HUES48 (cell line): ENCODE data around the gene TAL2.
"Not testable (repeated sequence)": the region's sequence is repeated elsewhere in the genome, so short reads cannot be mapped to it uniquely, and the experiment has no call there.

ENCODE experiments used
- H3K27ac ChIP-seq: one replicate; pipeline ENCODE4 v1.7.0; 2013; ENCODE audit warnings: low read depth, low read length, inconsistent platforms
- H3K27me3 ChIP-seq: 2 replicates; pipeline ENCODE4 v1.6.1; 2013; ENCODE audit warnings: mild to moderate bottlenecking, low read length; ENCODE audit not compliant: control insufficient read depth, insufficient read depth
- H3K36me3 ChIP-seq: 2 replicates; pipeline ENCODE4 v1.6.1; 2013; ENCODE audit warnings: low read length; ENCODE audit not compliant: control insufficient read depth, insufficient read depth
- H3K4me1 ChIP-seq: 2 replicates; pipeline ENCODE4 v1.6.1; 2013; ENCODE audit warnings: mild to moderate bottlenecking, low read length; ENCODE audit not compliant: control insufficient read depth, insufficient read depth
- H3K4me3 ChIP-seq: 2 replicates; pipeline ENCODE4 v1.5.1; 2013; ENCODE audit warnings: mild to moderate bottlenecking, low read depth, low read length
- H3K9ac ChIP-seq: 2 replicates; pipeline ENCODE4 v1.6.1; 2013; ENCODE audit warnings: mild to moderate bottlenecking, low read depth, low read length, moderate library complexity
- H3K9me3 ChIP-seq: 2 replicates; pipeline ENCODE4 v1.6.1; 2013; ENCODE audit warnings: low read length; ENCODE audit not compliant: control insufficient read depth, insufficient read depth

Gene TAL2

DNA sequence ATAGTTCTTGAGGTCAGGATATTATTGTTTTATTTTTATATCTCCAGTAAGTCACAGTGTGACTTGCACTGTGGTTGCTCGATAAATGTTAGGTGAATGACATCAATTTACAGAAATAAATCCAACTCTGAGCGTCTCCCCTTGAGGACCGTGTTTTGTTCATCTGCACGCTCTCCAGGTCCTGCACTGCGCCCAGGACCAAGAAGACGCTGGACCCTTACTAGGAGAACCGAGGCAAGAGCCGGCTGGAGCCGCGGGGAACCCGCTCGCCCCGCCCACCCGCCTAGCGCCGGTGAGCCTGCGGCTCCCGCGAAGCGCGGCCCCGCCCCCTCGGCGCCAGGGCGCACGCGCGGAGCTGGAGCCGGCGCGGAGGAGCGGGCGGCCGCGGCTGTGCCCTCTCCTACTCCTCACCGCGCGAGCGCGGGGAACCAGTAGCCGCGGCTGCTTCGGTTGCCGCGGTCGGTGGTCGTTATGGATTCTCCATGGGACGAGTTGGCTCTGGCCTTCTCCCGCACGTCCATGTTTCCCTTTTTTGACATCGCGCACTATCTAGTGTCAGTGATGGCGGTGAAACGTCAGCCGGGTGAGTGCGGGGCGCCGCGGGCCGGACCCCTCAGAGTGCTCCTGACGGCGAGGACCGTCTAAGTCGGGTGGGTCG lies 32.1 kb downstream of the TAL2 start, which contains the start of gene TMEM38B:
Gene TMEM38B, plus strand, starts transcription at position 352 of the 658 bp plus-strand sequence. Its CDS starts 120 bp downstream, at position 472.
- Histone ChIP-seq H3K27me3 (peaks cover 42% of the 10 kb centered on the region), H3K4me1 (peaks cover 12% of the 10 kb centered on the region), H3K9me3 (no peaks in the 10 kb centered on the region), H3K9ac (no peak within 1 kb of the TSS), H3K27ac (no peak within 1 kb of the TSS), H3K36me3 (no peaks in the 10 kb centered on the region), H3K4me3 (peak within 1 kb of the TSS; percentile 96)

DNA sequence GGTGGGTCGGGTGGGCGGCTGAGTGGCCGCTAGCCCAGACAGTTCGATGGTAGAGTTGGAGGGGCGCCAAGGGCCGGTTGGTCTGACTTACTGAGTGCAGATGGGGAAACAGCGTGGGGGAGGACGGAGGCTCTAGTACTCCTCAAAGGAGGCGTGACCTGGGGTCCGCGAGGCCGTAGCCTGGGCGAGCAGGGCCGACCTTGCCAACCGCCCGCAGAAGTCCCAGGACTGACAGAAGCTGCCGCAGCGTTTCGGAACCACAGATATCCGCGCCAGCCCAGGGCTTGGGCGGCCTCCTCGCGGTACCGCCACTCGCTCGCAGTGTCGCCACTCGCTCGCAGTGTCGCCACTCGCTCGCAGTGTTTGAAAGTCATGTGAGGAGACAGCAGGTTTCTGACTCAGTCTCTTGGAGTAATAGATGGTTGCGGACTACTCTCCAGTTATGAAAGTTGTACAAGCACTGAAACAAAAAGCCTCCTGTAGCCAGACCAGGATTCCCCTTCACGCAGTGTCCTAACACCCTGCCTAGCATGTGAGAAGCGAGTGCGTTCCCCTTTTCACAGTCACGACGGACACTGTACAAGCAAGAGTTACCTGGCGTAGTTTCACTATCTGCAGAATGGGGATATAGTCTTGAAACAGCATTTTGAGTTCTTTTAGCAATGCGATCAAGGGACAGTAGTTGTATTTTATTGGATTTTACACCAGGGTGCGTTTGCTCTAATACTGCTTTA lies 32.8 kb downstream of the TAL2 start:
- Histone ChIP-seq H3K27me3 (peaks cover 42% of the 10 kb centered on the region), H3K4me1 (peaks cover 12% of the 10 kb centered on the region)

DNA sequence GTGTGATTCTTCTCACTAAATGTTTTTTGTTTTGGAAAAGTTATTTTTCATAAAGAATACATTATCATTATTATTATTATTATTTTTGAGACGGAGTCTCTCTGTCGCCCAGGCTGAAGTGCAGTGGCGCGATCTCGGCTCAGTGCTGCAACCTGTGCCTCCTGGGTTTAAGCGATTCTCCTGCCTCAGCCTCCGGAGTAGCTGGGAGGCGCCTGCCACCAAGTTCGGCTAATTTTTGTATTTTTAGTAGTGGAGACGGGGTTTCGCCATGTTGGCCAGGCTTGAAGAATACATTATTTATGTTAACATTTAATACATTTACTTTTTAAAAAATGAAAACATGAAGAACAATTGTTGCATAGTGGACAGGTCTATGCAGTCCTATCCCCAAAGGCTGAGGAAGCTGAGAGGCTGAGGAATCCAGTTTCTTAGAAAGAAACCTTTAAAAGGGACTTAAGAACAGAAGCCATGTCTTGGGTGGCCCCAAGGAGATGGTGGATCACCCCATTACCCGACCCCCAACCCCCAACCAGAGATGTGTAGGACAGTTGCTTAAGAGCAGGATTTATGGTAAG lies 34.0 kb downstream of the TAL2 start:
- no peak overlapping the region for H3K27ac ChIP-seq
- H3K27me3 ChIP-seq: peaks cover 42% of the 10 kb centered on the region
- peaks cover 12% of the 10 kb centered on the region for H3K4me1 ChIP-seq
- no peaks in the 10 kb centered on the region for H3K9me3 ChIP-seq
- H3K9ac ChIP-seq: no peak overlapping the region
- no peak overlapping the region for H3K4me3 ChIP-seq
- no peaks in the 10 kb centered on the region for H3K36me3 ChIP-seq

More for the DNA sequence above, 32.8 kb downstream of the TAL2 start:
- peak overlapping the region; percentile 96 for H3K4me3 ChIP-seq
- no peak overlapping the region for H3K9ac ChIP-seq
- H3K36me3 ChIP-seq: no peaks in the 10 kb centered on the region
- H3K27ac ChIP-seq: no peak overlapping the region
- no peaks in the 10 kb centered on the region for H3K9me3 ChIP-seq

DNA sequence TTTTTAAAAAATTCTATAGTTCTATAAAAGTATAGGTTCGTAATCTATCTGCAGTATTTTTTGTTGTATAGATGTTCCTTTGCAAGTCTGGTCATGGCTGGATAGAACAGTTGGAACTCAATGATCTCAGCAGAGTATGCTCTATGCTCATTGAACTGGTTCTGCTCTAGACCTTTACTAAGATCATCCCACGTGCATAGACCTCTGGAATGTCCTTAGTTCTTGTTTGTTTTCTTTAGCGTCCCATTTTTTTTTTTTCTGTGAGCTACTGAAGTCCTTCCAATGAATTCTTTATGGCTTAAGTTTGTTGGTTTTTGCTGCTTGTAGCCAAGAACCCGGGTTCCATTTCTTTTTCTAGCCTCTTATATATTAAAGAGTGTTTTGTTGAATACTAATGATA lies 35.6 kb downstream of the TAL2 start:
- Histone ChIP-seq H3K4me1 (peaks cover 12% of the 10 kb centered on the region), H3K9ac (no peak overlapping the region), H3K9me3 (no peaks in the 10 kb centered on the region), H3K36me3 (no peaks in the 10 kb centered on the region), H3K27ac (no peak overlapping the region), H3K27me3 (peaks cover 32% of the 10 kb centered on the region), H3K4me3 (no peak overlapping the region)

- H3K9me3 ChIP-seq: no peaks in the 10 kb centered on the region
- H3K9ac ChIP-seq: no peak overlapping the region
- H3K27ac ChIP-seq: no peak overlapping the region
- peaks cover 27% of the 10 kb centered on the region for H3K27me3 ChIP-seq
- no peak overlapping the region for H3K4me3 ChIP-seq
- H3K4me1 ChIP-seq: peaks cover 12% of the 10 kb centered on the region
- no peaks in the 10 kb centered on the region for H3K36me3 ChIP-seq
These were observed 36.2 kb downstream of the TAL2 start for GRCh38 chr9:105698348-105698870.

GRCh38 chr9:105700668-105701067 lies 38.4 kb downstream of the TAL2 start:
- no peaks in the 10 kb centered on the region; the same call in 1 of the 2 replicates for H3K4me1 ChIP-seq
- H3K9ac ChIP-seq: no peak overlapping the region
- no peaks in the 10 kb centered on the region for H3K36me3 ChIP-seq
- no peak overlapping the region for H3K4me3 ChIP-seq
- H3K9me3 ChIP-seq: no peaks in the 10 kb centered on the region
- H3K27me3 ChIP-seq: peaks cover 10% of the 10 kb centered on the region
- H3K27ac ChIP-seq: no peak overlapping the region

- Histone ChIP-seq H3K4me1 (no peaks in the 10 kb centered on the region), H3K9me3 (no peaks in the 10 kb centered on the region), H3K4me3 (no peak overlapping the region), H3K9ac (no peak overlapping the region), H3K36me3 (no peaks in the 10 kb centered on the region), H3K27ac (no peak overlapping the region), H3K27me3 (peaks cover 5% of the 10 kb centered on the region)
These were observed 38.9 kb downstream of the TAL2 start for GRCh38 chr9:105701145-105701544.

- no peaks in the 10 kb centered on the region for H3K9me3 ChIP-seq
- no peaks in the 10 kb centered on the region for H3K4me1 ChIP-seq
- no peak overlapping the region for H3K4me3 ChIP-seq
- no peak overlapping the region for H3K27ac ChIP-seq
- H3K36me3 ChIP-seq: no peaks in the 10 kb centered on the region
- no peaks in the 10 kb centered on the region for H3K27me3 ChIP-seq
- no peak overlapping the region for H3K9ac ChIP-seq
These were observed 40.0 kb downstream of the TAL2 start for GRCh38 chr9:105702207-105702606.

DNA sequence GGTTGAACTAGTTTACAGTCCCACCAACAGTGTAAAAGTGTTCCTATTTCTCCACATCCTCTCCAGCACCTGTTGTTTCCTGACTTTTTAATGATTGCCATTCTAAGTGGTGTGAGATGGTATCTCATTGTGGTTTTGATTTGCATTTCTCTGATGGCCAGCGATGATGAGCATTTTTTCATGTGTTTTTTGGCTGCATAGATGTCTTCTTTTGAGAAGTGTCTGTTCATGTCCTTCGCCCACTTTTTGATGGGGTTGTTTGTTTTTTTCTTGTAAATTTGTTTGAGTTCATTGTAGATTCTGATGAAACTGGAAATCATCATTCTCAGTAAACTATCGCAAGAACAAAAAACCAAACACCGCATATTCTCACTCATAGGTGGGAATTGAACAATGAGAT lies 41.4 kb downstream of the TAL2 start:
- not testable (repeated sequence) for H3K27me3 ChIP-seq, H3K4me1 ChIP-seq, H3K9ac ChIP-seq, H3K9me3 ChIP-seq, H3K4me3 ChIP-seq, H3K27ac ChIP-seq, H3K36me3 ChIP-seq

DNA sequence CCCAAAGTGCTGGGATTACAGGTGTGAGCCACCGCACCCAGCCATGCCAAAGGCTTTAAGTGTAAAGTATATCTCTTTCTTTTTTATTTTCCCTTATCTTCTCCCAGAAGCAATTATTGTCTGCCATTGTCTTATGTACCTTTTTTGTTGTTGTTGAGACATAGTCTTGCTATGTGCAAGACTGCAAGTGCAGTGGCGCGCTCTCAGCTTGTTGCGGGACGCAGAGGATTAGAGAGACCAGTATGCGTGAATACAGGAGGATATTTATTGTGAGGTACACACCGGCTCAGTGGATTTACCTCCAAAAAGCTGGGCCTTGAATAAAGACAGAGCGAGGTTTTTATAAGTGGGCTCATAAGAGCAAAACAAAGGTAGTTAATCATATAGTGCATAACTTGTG lies 43.9 kb downstream of the TAL2 start:
- Histone ChIP-seq H3K4me3 (no peak overlapping the region), H3K9ac (no peak overlapping the region), H3K36me3 (no peaks in the 10 kb centered on the region), H3K9me3 (no peaks in the 10 kb centered on the region), H3K27ac (no peak overlapping the region), H3K27me3 (no peaks in the 10 kb centered on the region), H3K4me1 (no peaks in the 10 kb centered on the region)

DNA sequence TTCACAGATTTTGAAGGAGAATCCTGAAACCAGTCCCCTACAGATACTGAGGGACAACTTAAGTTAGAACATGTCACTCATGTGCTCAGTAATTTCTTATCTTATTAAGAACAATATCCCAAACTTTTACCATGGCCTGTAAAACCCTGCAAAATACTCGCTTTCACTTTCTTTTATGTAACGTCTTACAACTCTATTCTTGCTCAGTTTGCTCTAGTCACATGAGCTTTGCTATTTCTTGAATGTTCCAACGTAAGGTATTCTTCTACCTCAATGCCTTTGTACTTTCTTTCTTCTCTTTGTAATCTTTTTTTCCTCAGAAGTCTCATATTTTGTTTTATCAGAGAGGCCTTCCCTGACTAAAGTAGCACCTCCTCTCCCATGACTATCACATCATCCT lies 46.1 kb downstream of the TAL2 start:
- Histone ChIP-seq H3K27me3 (no peaks in the 10 kb centered on the region), H3K9ac (no peak overlapping the region), H3K4me1 (no peaks in the 10 kb centered on the region), H3K36me3 (no peaks in the 10 kb centered on the region), H3K9me3 (no peaks in the 10 kb centered on the region), H3K27ac (no peak overlapping the region), H3K4me3 (no peak overlapping the region)
